ENCODE data around the gene ANXA8.

ANXA8 gene

GRCh38 chr10:47447209-47447608, 36.7 kb downstream of the ANXA8 start:
- DNase-seq (ENCODE audit: low spot score) = no peak

DNA sequence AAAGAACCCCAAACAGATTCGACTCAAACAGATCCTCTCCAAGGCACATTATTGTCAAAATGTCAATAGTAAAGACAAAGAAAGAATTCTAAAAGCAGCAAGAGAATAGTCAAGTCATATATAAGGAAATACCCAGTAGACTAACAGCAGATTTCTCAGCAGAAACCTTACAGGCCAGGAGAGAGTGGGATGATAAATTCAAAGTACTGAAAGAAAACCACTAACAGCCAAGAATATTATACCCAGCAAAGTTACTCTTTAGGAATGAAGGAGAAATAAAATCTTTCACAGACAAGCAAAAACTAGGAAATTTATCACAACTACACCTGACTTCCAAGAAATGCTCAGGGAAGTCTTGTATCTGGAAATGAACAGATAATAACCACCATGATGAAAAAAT, 38.2 kb downstream of the ANXA8 start:
- DNase-seq (ENCODE audit: low spot score) = no peak

DNA sequence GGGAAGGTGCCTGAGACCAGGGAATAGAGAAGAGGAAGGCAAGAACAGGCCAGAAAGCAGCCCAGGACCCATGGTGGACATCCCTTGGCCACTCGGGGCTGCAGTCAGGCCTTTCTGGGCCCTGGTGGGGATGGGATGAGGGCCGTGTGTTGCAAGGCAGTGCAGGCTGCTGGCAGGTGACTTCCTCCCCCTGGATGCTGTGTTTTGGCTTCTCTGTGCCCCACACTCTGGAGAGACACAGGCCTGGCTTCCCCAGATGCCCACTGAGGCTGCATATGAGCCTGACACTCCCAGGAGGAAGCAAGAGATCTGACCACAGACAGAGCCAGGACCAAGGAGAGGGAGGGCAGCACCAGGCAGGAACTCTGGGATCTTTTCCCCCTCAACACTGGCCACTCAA, 39.9 kb downstream of the ANXA8 start:
- DNase-seq (ENCODE audit: low spot score) = no peak

DNA sequence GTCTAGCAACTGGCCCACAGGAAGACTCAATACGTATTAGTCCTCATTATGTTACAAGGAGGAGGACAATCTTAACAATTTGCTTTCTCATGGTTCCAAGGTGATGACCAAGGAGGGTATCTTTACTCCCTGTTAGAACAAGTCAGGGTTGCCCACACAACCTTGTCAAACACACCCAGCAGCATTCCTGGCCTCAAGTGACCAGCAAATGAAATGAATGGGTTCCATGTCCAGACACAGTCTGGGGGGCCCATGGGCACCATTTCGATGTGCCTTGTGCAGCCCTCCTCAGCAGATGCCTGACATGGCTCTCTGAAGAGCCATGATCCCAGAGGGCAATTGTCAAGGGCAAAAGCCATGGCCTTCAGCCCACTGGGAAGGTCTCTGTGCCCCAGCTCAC, 40.8 kb downstream of the ANXA8 start:
- no peak for DNase-seq (ENCODE audit: low spot score)

GRCh38 chr10:47442351-47442750, 41.6 kb downstream of the ANXA8 start:
- DNase-seq (ENCODE audit: low spot score) = no peak

- DNase-seq (ENCODE audit: low spot score) = no peak
Measured at GRCh38 chr10:47441938-47442337, 42.0 kb downstream of the ANXA8 start.

DNA sequence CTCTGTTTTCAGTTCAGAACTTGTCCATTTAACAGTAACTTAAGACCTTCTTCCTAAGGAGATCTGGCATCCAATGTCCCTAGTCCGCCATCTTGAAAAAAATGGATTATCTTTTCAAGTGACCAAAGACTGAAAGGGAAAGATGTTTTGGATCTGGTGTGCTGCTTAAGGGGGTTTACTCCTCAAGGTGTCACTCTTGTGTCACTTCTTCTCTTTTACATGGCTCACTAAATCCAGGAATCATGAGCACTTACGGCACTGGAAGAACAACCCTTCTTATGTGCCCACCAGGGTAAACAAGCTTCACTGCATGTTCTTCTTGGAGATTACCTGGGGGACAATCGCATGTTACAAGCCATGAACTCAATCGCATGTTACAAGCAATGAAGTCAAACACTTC, 43.7 kb downstream of the ANXA8 start:
- no peak for DNase-seq (ENCODE audit: low spot score)

- DNase-seq (ENCODE audit: low spot score) = no peak
Measured at GRCh38 chr10:47438857-47439474, 44.9 kb downstream of the ANXA8 start.

DNA sequence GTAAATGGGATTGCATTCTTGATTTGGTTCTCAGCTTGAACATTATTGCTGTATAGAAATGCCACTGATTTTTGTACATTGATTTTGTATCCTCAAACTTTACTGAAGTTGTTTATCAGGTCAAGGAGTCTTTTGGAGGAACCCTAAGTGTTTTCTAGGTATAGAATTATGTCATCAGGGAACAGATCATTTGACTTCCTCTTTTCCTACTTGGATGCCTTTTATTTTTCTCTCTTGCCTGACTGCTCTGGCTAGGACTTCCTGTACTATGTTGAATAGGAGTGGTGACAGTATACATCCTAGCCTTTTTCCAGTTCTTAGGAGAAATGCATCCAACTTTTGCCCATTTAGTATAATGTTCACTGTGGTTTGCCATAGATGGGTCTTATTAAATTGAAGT, 48.8 kb downstream of the ANXA8 start:
- no peak for DNase-seq (ENCODE audit: low spot score)

DNA sequence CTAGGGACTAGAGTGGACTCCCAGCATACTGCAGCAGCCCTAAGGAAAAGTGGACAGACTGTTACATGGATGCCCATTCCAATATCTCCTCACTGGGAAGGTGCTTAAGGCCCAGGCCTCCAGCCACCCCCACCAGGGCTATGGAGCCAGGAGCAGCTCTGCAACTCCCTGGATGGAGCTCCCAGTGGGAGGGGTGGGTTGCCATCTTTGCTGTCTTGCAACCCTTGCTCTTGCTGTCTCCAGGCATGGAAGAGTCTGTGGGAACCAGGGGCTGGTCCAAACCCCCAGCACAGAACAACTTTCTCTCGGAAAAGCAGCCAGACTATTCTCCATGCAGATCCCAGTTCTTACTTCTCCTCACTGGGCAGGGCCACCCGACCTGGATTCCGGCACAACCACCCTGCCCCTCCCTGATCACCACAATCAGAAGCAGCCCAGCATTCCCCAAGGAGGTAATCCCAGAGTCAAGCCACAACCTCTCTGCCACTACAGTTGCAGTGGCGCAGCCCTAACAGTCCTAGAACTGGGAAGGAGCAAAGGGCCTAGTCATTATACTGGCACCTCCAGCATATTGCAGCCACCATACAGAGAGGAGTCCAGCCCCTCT, 58.0 kb downstream of the ANXA8 start:
- DNase-seq (ENCODE audit: low spot score) = no peak

DNA sequence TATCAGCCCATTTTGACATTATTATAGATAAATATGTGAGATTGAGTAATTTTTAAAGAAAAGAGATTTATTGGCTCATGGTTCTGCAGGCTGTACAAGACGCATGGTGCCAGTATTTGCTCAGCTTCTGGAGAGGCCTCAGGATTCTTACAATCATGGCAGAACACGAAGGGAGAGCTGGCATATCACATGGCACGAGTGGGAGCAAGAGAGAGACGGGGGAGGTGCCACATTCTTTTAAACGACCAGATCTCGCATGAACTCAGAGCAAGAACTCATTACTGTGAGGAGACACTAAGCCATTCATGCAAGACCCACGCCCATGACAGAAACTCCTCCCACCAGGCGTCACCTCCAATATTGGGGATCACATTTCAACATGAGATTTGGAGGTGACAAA, 59.7 kb downstream of the ANXA8 start:
- DNase-seq (ENCODE audit: low spot score) = no peak

DNA sequence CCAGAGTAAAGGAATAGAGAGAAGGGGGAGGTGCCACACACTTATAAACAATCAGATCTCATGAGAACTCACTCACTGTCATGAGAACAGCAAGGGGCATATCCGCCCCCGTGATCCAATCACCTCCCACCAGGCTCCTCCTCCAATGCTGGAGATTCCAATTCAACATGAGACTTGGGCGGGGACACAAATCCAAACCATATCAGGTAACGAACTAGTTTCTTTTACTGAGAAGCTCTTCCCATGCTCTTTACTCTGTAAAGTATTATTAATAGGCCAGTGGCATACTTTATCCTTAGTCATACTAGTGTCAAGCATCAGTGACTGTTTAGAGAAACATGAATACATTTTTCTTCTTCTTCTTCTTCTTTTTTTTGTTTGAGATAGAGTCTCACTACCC, 60.4 kb downstream of the ANXA8 start:
- no peak for DNase-seq (ENCODE audit: low spot score)

GRCh38 chr10:47421057-47421952, 62.6 kb downstream of the ANXA8 start:
- no peak for DNase-seq (ENCODE audit: low spot score)

DNA sequence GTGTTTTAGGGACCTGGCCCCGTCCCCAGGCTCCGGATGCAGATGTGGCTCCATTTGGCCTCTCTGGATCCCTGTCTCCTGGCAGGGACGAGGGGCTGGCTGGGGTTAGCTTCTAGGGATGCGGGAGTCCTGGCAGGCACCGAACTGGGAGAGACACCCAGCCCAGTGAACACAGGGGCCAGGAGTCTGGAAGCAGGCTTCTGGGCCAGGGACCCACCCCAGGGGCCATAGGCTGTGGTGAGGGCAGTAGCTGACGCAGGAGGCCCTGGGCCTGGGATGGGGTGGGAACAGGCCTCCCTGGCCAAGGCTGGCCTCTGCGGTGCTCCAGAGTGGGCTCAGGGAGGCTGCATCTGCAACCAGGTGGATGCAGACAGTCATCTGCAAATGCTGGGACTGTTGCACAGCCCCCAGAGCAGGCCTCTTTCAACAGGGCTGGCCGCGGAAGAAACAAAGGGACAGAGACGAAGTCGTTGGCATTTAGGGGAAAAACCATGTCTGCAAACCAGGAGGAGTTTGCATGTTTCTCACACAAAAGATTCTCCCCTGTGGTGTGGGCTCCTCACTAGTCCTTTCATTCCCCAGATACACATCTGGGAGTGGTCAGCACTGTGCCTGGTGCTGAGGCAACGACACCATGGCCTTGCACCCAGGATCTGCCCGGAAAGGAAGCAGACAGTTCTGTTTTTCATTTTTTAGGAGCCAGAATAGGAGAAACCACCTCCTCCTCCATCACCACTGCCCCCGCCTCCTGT, 63.4 kb downstream of the ANXA8 start:
- no peak for DNase-seq (ENCODE audit: low spot score)

DNA sequence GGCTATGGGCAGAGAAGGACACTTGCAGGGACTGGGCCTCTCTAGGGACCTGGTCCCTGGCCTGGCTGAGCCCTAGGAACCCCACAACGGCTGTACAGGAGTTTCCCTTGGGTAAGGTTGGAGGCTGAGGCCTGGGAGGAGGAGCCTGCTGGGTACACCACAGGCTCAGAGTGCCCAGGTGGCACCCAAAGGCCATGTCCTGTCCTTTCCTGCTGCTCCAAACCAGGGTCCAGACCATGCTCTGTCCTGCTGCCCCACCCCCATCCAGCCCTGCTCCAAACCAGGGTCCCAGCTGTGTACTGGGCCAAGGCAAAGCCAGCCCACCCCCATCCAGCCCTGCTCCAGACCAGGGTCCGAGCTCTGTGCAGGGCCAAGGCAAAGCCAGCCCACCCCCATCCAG, 64.5 kb downstream of the ANXA8 start:
- no peak for DNase-seq (ENCODE audit: low spot score)

GRCh38 chr10:47418966-47419365, 64.9 kb downstream of the ANXA8 start:
- no peak for DNase-seq (ENCODE audit: low spot score)

GRCh38 chr10:47418321-47418720, 65.6 kb downstream of the ANXA8 start:
- DNase-seq (ENCODE audit: low spot score) = no peak

All from activated CD4-positive, alpha-beta T cell treated with anti-CD3 and anti-CD28 coated beads, Interleukin-2, Interleukin-4, amounts not matched to agents 100 ng/mL and 50 ng/mL, durations not matched to agents 16 hours and 8 hours (primary cell).